Neural progenitor cell (in vitro differentiated cells): ENCODE measurements around the gene SCART1.

ENCODE experiments used
- CTCF ChIP-seq: fragments of 200-600 bp; sonication (generic); IDR thresholded peaks from 2 replicates; pipeline ENCODE4 v1.5.1; 2017; ENCODE audit warnings: antibody characterized with exemption, mild to moderate bottlenecking
- EZH2 ChIP-seq: fragments of 200-600 bp; sonication (generic); IDR thresholded peaks from 2 replicates; pipeline ENCODE4 v1.6.1; 2017; ENCODE audit warnings: antibody characterized with exemption, mild to moderate bottlenecking, moderate library complexity
- EZH2phosphoT487 ChIP-seq: fragments of 200-600 bp; sonication (generic); IDR thresholded peaks from 2 replicates; pipeline ENCODE4 v1.6.1; 2017; ENCODE audit warnings: antibody characterized with exemption

GRCh38 chr10:133476641-133476990 is 22.9 kb downstream of the SCART1 start:
- TF ChIP-seq CTCF (no peak), EZH2 (no peak), EZH2phosphoT487 (no peak)
